Fibroblast of the conjunctiva (primary cell): ENCODE results near the gene SYTL2.
"Not testable (repeated sequence)": the region's sequence is repeated elsewhere in the genome, so short reads cannot be mapped to it uniquely, and the experiment has no call there.

ENCODE experiments used
- DNase-seq: peaks from one replicate; pipeline ENCODE4 v3.0.0-alpha.2; 2010; ENCODE audit warnings: low read depth

SYTL2 gene

DNA sequence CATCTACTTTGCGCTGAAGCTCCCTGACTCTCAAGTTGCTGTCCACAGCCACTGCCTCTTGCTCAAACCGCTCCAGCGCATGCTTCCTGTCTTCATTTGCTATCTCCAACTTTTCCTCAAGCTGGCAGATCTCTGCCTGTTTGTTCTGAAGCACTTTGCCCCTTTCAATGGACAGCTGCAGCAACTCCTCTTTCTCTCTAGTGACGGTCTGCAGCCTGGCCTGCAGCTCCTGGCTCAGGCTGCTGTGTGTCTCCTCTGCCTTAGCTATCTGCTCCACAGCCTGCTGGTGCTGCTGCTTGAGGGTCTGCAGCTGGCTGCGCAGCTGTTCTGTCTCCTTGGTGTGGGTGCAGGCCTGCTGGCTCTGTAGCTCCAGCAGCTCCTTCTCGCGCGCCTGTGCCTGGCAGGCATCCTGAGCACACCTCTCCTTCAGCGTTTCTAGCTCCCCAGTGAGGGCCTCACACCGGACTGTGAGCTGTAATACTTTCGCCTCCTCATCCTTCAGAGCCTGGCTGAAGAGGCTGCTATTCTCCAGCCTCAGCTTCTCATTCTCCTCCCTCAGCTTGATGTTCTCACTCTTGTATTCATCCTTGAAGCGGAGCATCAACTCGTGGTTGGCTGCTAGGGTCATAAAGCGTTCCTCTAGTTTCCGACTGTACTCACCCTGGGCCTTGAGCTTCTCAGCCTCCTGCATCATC lies 125.7 kb downstream of the SYTL2 start:
- DNase-seq, result no peak

DNA sequence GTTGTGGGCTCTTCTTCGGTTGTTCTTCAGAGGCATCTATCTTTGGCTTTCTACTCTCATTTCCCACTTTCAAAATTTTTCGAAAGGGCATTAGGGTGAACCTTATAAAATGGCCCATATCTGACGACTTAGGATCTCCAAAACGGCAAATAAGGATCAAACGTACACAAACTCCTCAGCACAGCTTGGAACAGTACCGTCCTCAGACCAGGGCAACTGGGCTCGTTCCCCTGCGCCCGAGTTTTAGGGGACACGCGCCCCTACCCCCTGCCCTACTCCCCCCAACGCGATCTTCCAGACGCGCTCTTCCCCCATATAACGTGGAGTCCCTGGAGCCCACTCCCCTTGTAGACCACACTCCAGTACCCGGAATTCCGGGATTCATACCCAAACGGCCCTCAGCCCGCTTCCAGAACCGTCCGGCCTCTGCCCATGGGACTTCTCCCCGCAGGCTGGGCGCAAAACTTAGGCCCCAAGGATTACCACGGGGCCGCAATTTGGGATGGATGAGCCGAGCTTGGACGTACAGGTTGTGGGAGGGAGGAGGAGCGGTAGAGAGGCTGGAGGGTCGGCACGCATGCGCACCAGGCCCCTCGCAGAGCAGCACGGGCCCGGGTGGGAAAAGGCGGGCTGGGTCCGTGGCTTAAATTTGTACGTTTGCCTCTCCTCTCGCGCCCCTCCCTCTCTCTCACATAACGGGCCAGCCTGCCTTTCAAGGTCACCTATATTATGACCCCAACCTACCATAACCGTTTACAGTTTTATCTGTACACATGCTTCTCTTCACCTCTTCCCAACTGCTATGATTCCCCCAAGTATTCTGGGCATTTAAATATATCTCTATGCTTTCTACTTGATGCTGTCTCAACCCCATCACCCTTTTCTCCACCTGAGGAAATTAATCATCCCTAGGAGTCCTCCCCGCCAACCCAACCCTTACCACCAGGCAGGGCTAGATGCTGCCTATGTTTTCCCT lies 128.3 kb downstream of the SYTL2 start:
- no peak for DNase-seq

GRCh38 chr11:85680897-85681296 lies 130.0 kb downstream of the SYTL2 start:
- no peak for DNase-seq

GRCh38 chr11:85679576-85679975 lies 131.4 kb downstream of the SYTL2 start:
- DNase-seq, result no peak

GRCh38 chr11:85673393-85673792 lies 137.5 kb downstream of the SYTL2 start:
- no peak for DNase-seq

DNA sequence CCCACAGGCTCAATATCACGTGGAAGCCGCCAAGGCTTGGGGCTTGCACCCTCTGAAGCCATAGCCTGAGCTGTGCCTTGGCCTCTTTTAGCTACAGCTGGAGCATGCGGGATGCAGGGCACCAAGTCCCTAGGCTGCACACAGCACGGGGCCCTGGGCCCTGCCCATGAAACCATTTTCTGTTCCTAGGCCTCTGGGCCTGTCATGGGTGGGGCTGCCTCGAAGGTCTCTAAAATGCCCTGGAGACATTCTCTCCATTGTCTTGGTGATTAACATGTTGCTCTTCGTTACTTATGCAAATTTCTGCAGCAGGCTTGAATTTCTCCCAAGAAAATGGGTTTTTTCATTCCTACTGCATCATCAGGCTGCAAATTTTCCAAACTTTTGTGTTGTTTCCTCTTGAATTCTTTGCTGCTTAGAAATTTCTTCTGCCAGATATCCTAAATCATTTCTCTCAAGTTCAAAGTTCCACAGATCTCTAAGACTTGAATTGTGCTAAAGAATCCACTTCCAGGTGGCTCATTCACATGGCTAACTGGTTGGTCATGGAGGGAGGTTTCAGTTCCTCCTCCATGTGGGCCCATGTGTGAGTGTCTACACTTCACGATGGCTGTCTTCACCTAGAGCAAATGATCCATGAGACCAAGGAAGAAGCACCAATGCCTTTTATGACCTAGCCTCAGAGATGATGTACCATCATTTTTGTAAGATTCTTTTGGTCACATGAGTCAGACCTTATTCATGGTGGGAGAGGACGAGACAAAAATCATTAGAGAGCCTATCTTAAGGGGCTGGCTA lies 138.6 kb downstream of the SYTL2 start:
- no peak for DNase-seq

GRCh38 chr11:85670949-85671663 lies 139.8 kb downstream of the SYTL2 start:
- DNase-seq, result not testable (repeated sequence)

- DNase-seq, result no peak
Measured at GRCh38 chr11:85668157-85668556, 142.8 kb downstream of the SYTL2 start.

- no peak for DNase-seq
Measured at GRCh38 chr11:85666687-85667086, 144.3 kb downstream of the SYTL2 start.

DNA sequence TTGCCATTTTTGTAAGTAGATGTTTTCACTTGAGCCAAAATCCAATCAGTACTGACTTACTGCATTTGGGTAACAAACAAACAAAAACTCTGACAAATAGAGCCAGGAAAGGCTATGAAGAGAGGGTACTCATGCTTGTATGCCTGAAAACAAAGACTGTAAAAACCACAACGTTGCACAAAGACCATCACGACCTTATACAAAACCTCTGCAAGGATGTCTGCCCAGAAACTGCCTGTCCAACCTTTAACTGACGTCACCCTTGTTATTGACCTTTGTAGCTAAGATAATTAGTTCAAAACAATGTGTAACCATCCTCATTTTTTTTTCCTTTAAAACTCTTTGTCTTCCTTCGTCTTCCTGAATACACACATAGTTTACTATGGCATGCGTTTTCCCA lies 145.2 kb downstream of the SYTL2 start:
- no peak for DNase-seq

GRCh38 chr11:85664615-85665481 lies 146.1 kb downstream of the SYTL2 start, which contains the start of gene CREBZF:
TSS of gene CREBZF (minus strand) at chr11:85665129. CDS start at chr11:85664875, 254 bp downstream.
- DNase-seq, result peak; percentile 91

DNA sequence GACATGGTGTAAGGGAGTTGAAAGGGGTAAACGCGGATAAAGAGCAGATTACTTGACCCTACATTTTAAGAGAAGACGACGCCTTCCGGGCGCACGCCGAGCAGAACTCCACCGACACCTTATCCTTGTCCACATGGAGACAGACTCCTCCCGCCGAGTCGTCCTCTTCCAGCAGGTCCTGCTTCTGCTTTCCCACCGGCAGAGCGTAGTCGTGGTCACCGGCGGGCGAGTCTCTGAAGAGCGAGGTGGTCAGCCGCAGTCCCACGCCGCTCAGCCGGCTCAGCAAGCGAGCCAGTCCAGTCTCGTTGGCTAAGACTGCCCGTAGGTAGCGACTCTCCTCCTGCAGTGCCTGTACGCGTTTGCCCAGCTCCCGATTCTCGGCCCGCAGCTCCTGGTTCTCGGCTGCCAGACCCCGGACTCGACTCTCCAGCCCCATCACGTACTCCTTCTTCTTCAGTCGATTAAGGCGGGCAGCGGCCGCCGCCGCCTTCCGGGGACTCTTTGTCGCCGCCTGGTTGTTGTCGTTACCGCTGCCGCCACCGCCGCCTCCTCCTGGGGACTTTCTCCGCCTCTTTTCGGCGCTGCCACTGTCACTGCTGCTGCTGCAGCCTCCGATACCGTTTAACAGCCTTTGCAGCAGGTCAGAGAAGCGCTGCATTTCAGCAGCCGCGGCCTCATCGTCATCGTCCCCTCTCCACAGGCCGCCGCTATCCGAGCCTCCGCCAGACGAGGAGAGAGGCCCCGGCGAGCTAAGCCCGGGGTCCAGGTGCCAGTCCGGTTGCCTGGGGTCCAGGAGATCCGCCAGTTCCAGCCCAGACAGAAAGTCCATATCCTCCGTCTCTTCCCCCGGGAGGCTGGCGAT lies 147.0 kb downstream of the SYTL2 start:
- DNase-seq, result no peak

DNA sequence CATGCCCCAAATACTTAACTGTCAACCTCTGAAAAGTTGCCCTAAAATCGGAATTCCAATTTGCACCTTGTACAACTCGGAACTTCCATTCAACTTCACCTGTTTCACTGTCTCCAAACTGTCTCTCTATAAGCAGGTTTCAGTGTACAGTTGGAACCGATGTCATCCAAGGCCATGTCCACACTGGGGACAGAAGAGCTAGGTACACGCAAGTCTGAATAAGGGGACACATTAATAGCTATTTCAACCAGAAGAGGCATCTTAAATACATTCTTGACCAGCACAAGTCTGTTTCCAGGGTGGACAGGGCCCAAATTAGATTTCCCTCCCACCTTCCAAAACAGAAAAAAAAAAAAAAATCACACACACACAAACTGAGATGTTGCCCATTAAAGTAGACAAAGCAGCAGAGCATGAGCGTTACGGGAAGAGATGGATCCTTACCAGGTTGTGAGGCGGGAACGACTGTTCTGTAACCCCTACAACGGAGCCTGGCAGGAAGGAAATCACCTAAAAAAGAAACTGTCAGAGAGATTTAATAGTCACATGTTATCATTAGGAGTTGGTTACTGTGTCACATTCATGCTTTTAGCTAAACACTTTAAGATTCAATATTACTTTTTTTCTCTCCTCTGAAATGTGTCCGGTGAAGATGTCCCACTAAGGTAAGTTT lies 147.7 kb downstream of the SYTL2 start:
- no peak for DNase-seq

GRCh38 chr11:85661972-85662664 lies 148.8 kb downstream of the SYTL2 start:
- DNase-seq, result no peak

- DNase-seq, result no peak
Measured at GRCh38 chr11:85658180-85658579, 152.8 kb downstream of the SYTL2 start.

DNA sequence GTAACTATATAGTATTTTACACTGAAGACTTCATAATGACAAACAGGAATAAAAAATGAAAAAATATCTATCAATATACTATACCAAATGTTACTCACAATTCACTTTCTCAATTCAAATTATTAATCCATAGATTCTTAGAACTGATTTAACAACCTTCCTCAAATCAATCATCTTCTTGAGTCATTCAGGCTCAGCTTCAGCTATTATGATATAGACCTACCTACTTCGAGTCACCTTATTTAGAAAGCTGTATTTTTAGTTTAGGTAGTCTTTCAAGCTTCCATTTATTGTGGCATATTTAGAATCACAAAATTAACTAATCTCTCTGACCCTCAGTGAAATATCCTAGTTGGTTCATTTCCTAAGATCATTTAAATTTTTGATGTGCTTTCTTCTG lies 154.2 kb downstream of the SYTL2 start:
- DNase-seq, result no peak

GRCh38 chr11:85654343-85654742 lies 156.6 kb downstream of the SYTL2 start:
- DNase-seq, result not testable (repeated sequence)

DNA sequence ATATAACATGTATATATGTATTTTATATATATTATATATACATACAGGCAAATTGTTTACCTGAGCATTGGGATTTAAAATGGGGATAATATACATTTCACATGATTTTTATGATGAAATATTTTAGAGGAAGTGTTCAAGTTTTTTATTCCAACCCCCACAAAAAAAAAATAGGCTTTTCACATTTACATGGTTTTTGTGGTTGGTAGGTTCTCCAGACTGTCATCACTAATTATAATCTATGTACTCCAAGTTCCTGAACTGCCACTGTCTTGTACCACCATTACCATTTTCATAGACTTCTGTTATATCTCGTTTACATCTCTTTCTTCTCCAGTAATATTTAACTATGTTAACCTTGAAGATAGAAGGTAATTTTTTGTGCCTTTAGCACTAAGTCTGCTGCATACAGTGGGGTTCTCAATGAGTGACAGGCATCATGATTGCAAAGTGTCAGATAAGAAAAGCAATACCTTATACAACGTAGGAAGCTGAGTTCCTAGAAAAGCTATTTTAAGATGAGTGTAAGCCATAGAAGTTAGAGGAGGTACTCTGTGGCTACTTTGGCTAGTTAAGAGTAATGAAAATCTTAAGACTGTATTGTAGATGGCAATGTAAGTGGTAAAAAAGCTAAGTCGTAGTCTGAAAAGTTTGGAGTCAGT lies 158.0 kb downstream of the SYTL2 start:
- DNase-seq, result no peak
